Stimulated activated CD8-positive, alpha-beta memory T cell treated with anti-CD3 and anti-CD28 coated beads, Interleukin-4, amount 100 ng/mL, for 4 hours (primary cell): ENCODE data around the gene FADS6.
"Not testable (repeated sequence)": the region's sequence is repeated elsewhere in the genome, so short reads cannot be mapped to it uniquely, and the experiment has no call there.

Experiments used
- DNase-seq, 2 donors: peaks; one replicate each; pipeline ENCODE4 v3.0.0-alpha.2; 2020; ENCODE audit warnings: low read depth in 2 of 2, low spot score in 1 of 2

Gene FADS6

GRCh38 chr17:74870028-74870427 is 23.4 kb downstream of the FADS6 start:
- not testable (repeated sequence) for DNase-seq

GRCh38 chr17:74868908-74869255 is 24.6 kb downstream of the FADS6 start:
- no peak for DNase-seq

GRCh38 chr17:74868251-74868907 is 25.1 kb downstream of the FADS6 start:
- no peak for DNase-seq

GRCh38 chr17:74866198-74866835 is 27.1 kb downstream of the FADS6 start:
- DNase-seq: no peak

GRCh38 chr17:74865504-74866197 is 27.8 kb downstream of the FADS6 start:
- no peak for DNase-seq

GRCh38 chr17:74864866-74865395 is 28.5 kb downstream of the FADS6 start:
- peak; percentile 30 to 54 for DNase-seq

- DNase-seq: no peak
Measured at GRCh38 chr17:74864297-74864865, 29.1 kb downstream of the FADS6 start.

- no peak for DNase-seq
Measured at GRCh38 chr17:74863420-74864296, 29.8 kb downstream of the FADS6 start.

GRCh38 chr17:74862919-74863318 is 30.5 kb downstream of the FADS6 start:
- no peak for DNase-seq

- DNase-seq: peak; percentile 21 to 53
Measured at GRCh38 chr17:74862108-74862901, 31.1 kb downstream of the FADS6 start.

GRCh38 chr17:74861662-74862107 is 31.7 kb downstream of the FADS6 start:
- DNase-seq: no peak

- no peak for DNase-seq
Measured at GRCh38 chr17:74860872-74861661, 32.4 kb downstream of the FADS6 start.

- DNase-seq: no peak
Measured at GRCh38 chr17:74860229-74860871, 33.1 kb downstream of the FADS6 start.

- DNase-seq: no peak
Measured at GRCh38 chr17:74859459-74860228, 33.8 kb downstream of the FADS6 start, which contains the start of gene GRIN2C. Gene GRIN2C, minus strand, starts transcription at chr17:74859885. Its CDS starts 4,793 bp downstream, at chr17:74855092.

- DNase-seq: no peak
Measured at GRCh38 chr17:74858672-74859458, 34.6 kb downstream of the FADS6 start.

- DNase-seq: no peak
Measured at GRCh38 chr17:74857191-74857590, 36.2 kb downstream of the FADS6 start.

- DNase-seq: no peak
Measured at GRCh38 chr17:74856112-74856511, 37.3 kb downstream of the FADS6 start.
